Spleen (tissue), 11 donors: ENCODE measurements around the gene SEMA7A. TPM values are rescaled to one million over a fixed set of nuclear protein-coding genes. Genes with fewer than 3 reads are reported as not detected.

ENCODE experiments used
- DNase-seq: peaks from one replicate; pipeline ENCODE4 v3.0.0-alpha.2; 2020
- H3K27ac ChIP-seq, 8 donors: fragments of 200-600 bp; sonication (generic) in 7 of 8; 1 replicate in 4 of 8; 2 replicates in 4 of 8; pipeline versions ENCODE4 v1.5.0 to v1.8.0; 2016 to 2021; ENCODE audit warnings: inconsistent platforms in 4 of 8, mild to moderate bottlenecking in 4 of 8, moderate library complexity in 1 of 8
- H3K27me3 ChIP-seq, 7 donors: fragments of 200-600 bp; sonication (generic) in 6 of 7; replicated peaks in 1 of 7; 1 replicate in 4 of 7; 2 replicates in 3 of 7; pipeline versions ENCODE4 v1.5.0 to v1.8.0; 2016 to 2021; ENCODE audit warnings: inconsistent platforms in 3 of 7, mild to moderate bottlenecking in 1 of 7
- H3K36me3 ChIP-seq, 6 donors: fragments of 200-600 bp; sonication (generic) in 5 of 6; 1 replicate in 4 of 6; 2 replicates in 2 of 6; pipeline versions ENCODE4 v1.5.0 to v1.8.0; 2016 to 2021; ENCODE audit warnings: inconsistent platforms in 2 of 6
- H3K4me1 ChIP-seq, 6 donors: fragments of 200-600 bp; sonication (generic) in 5 of 6; 1 replicate in 3 of 6; 2 replicates in 3 of 6; pipeline versions ENCODE4 v1.5.0 to v1.8.0; 2016 to 2021; ENCODE audit warnings: inconsistent platforms in 3 of 6
- H3K4me3 ChIP-seq, 8 donors: fragments of 200-600 bp; sonication (generic) in 7 of 8; 1 replicate in 4 of 8; 2 replicates in 4 of 8; pipeline versions ENCODE4 v1.5.0 to v1.8.0; 2016 to 2021; ENCODE audit warnings: inconsistent platforms in 4 of 8, mild to moderate bottlenecking in 4 of 8, moderate library complexity in 2 of 8
- H3K9me3 ChIP-seq, 8 donors: fragments of 200-600 bp; sonication (generic) in 7 of 8; 1 replicate in 4 of 8; 2 replicates in 4 of 8; pipeline versions ENCODE4 v1.5.0 to v1.8.0; 2016 to 2021; ENCODE audit warnings: inconsistent platforms in 4 of 8
- POLR2A ChIP-seq, 3 donors: fragments of 450-650 bp; IDR thresholded peaks; one replicate each; pipeline ENCODE4 v1.5.1; 2017; ENCODE audit warnings: antibody characterized with exemption in 3 of 3, mild to moderate bottlenecking in 1 of 3
- POLR2AphosphoS5 ChIP-seq, 3 donors: sonication (generic); formaldehyde crosslinking; IDR thresholded peaks; one replicate each; pipeline ENCODE4 v1.5.1; 2017; ENCODE audit warnings: antibody characterized with exemption in 3 of 3
- WGBS, 5 donors: extraction: QIAGEN DNeasy Blood & Tissue Kit in 3 of 5; methylation state at CpG; one replicate each; pipeline versions ENCODE4 v1.1.5 to v1.1.7; 2013 to 2018; 5-methylcytosine and 5-hydroxymethylcytosine counted together
- intact Hi-C: fragments of 100-400 bp; cut with DNase I; formaldehyde crosslinking; loops from one replicate; pipeline ENCODE4 v1.15.0; 2023; ENCODE audit warnings: low total_unique reads
- polyA plus RNA-seq, 3 donors: library from polyadenylated mRNA; stranded (reverse); fragments of 200-250 nt; gene quantifications; one replicate each; pipeline ENCODE4 v1.2.1, GENCODE V29; 2013
- total RNA-seq, 7 donors: library from RNA; depleted of rRNA in 3 of 7; stranded (reverse); fragments of >200 nt in 3 of 7; fragmentation: NEBNext Ultra II Directional in 4 of 7; extraction: Animal tissue kit (Norgen Biotek cat#: 25700) in 4 of 7; gene quantifications; one replicate each; pipeline versions ENCODE4 v1.1.0 to v1.2.1, GENCODE V29; 2016 to 2021
- TF ChIP-seq, protein P1 (sequence below), 11 experiments: fragments of 200-600 bp in 7 of 11; fragments of 450-650 bp in 4 of 11; sonication (generic) in 4 of 11; IDR thresholded peaks in 8 of 11; conservative IDR thresholded peaks in 3 of 11; 1 replicate in 7 of 11; 2 replicates in 4 of 11; pipeline versions ENCODE4 v1.4.0 to v1.8.0; 2016 to 2021; ENCODE audit warnings: antibody characterized with exemption in 11 of 11, inconsistent platforms in 4 of 11, mild to moderate bottlenecking in 1 of 11
- donor health status: healthy with polysubstance abuse.
- donor health status: DM: no; HTN: no; CAD: no; lungs with moderate emphysema.
- donor health status: DM: no; HTN: no; CAD: no.
- donor health status: Bipolar disorder and iron deficiency.
- donor health status: healthy.
- donor health status: DM: no; HTN: no; CAD: no.
- donor health status: DM: yes; HTN: yes; CAD: no.

SEMA7A gene
- total and polyA plus RNA-seq, 10 donors, result 41.6 to 154 (median 127) TPM

DNA sequence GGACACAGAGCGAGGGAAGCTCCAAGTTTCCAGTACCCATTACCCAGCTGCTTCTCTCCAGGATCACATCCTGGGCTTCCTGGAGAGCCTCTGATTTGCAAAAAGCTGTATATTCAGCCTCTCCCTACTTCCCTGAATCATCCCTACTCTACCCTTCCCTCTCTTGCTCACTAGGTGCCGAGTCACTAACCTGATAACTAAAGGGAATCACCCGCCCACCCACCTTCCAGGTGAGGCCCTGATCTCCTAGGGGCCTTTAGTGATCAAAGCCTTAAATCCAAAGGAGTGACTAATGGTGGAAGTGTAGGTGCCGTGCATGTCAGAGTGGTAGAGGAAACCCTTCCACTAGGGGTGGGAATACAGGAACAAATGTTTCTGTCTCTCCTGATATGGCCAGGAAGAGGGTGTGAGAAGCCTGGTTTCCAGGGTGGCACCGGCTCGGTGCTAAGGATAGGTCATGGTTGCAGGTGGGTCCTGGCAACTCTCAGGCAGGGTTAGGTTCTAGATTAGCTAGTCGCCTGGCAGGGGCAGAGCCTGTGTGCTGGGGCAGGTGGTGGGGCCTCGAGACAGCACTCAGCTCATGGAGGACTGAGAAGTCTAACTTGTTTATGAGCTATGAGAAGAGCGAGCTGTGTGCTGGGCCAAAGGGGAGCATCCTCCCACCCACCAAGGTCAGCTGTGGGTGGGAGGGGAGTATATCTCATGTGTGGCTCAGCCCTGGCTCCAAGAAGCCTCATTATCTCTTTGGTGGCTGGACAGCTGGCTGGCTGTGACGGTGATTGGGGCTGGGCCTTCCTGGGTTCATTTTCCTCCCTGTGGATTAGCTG, 10.1 kb downstream of the SEMA7A start:
- TF ChIP-seq, protein P1, sequence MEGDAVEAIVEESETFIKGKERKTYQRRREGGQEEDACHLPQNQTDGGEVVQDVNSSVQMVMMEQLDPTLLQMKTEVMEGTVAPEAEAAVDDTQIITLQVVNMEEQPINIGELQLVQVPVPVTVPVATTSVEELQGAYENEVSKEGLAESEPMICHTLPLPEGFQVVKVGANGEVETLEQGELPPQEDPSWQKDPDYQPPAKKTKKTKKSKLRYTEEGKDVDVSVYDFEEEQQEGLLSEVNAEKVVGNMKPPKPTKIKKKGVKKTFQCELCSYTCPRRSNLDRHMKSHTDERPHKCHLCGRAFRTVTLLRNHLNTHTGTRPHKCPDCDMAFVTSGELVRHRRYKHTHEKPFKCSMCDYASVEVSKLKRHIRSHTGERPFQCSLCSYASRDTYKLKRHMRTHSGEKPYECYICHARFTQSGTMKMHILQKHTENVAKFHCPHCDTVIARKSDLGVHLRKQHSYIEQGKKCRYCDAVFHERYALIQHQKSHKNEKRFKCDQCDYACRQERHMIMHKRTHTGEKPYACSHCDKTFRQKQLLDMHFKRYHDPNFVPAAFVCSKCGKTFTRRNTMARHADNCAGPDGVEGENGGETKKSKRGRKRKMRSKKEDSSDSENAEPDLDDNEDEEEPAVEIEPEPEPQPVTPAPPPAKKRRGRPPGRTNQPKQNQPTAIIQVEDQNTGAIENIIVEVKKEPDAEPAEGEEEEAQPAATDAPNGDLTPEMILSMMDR (IDR thresholded peaks at IDR 0.05 in 8 of 11, conservative IDR thresholded peaks at IDR 0.05 in 3 of 11), result no peak
- TF ChIP-seq POLR2AphosphoS5 (IDR thresholded peaks at IDR 0.05) (peak; percentile 43 to 69 (median 67)), POLR2A (IDR thresholded peaks at IDR 0.05) (no peak)
- Histone ChIP-seq H3K4me1 (peaks cover 69 to 100% (median 99%) of the 10 kb centered on the region in 6 donors), H3K9me3 (no peaks in the 10 kb centered on the region), H3K4me3 (peak overlapping the region in 1 of 8 donors; percentile 21), H3K27ac (peak overlapping the region; percentile 66 to 97 (median 85)), H3K27me3 (no peaks in the 10 kb centered on the region), H3K36me3 (peaks cover 0 to 68% (median 0%) of the 10 kb centered on the region in 6 donors)
- DNase-seq, result no peak
- WGBS, 5 donors, result 48 to 93% (median 65%) methylated on average over 9 to 10 of the region's 10 CpGs
- intact Hi-C loops, result no loop called here

DNA sequence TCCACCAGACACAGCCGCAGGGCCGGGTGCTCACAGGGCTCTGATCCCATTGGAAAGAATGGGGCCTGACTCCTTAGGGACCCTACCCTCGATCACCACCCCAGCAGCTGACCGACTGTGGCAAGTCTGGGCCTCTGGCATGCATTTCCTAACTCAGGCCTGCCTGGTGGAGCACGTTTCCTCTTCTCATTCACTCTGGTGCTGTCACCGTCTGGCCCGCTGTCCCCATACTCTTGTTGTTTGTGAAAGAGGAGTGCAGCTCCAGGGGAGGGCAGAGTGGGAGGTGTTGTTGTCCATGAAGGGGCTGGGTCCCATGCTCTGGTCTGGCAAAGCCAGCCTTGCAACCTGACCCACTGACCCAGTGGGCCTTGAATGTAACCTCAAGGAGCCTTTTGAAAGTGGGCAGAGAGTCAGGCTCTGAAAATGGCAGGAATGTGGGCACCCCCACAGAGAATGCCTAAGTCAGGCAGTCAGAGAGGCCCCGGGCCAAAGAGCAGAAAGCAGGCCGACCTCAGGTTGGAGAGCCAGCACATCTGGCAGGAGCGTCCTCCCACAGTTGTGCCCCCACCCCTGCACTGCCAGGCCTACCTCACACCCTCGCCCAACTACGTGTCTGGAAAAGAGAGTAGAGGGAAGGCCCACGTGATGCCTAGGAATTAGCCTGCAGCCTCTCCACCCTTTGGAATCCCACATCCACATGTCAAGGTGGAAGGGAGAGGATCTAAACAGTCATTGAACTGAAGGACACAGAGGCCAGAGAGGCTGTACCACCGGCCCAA, 10.9 kb downstream of the SEMA7A start:
- Histone ChIP-seq H3K4me3 (peak overlapping the region in 1 of 8 donors; percentile 38), H3K27ac (peak overlapping the region; percentile 66 to 97 (median 85)), H3K27me3 (no peaks in the 10 kb centered on the region), H3K4me1 (peaks cover 61 to 100% (median 99%) of the 10 kb centered on the region in 6 donors), H3K36me3 (peaks cover 0 to 68% (median 4%) of the 10 kb centered on the region in 6 donors), H3K9me3 (no peaks in the 10 kb centered on the region)
- TF ChIP-seq, protein P1 (IDR thresholded peaks at IDR 0.05 in 8 of 11, conservative IDR thresholded peaks at IDR 0.05 in 3 of 11), result no peak
- peak; percentile 20 to 41 (median 26) for TF ChIP-seq POLR2AphosphoS5 (IDR thresholded peaks at IDR 0.05)
- 45 to 79% (median 49%) methylated on average over 7 to 14 of the region's 14 CpGs for WGBS, 5 donors
- peak; percentile 83 for DNase-seq
- intact Hi-C loops, result no loop called here

DNA sequence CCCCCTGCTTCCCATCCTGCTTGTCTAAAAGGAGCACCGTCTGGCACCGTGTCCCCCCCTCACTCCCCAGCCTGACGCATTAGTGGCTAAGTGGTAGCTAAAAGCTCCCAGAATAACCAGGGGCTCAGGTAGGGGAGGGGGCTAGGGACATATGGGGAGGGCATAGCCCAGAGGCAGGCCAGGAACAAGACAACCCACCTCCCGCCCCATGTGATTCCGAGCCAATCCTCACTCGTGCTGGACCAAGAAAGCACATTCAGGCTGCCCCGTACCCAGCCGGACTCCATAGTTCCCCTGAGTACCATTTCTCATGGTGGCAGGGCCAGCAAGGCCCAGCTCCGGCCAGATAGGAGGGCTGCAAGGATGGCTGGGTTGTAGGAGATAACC, 11.5 kb downstream of the SEMA7A start:
- Histone ChIP-seq H3K4me1 (peaks cover 58 to 100% (median 99%) of the 10 kb centered on the region in 6 donors), H3K9me3 (no peaks in the 10 kb centered on the region), H3K4me3 (peak overlapping the region in 1 of 8 donors; percentile 38), H3K27ac (peak overlapping the region; percentile 66 to 97 (median 85)), H3K27me3 (no peaks in the 10 kb centered on the region), H3K36me3 (peaks cover 0 to 68% (median 10%) of the 10 kb centered on the region in 6 donors)
- TF ChIP-seq POLR2AphosphoS5 (IDR thresholded peaks at IDR 0.05) (no peak), POLR2A (IDR thresholded peaks at IDR 0.05) (no peak)
- TF ChIP-seq, protein P1 (IDR thresholded peaks at IDR 0.05 in 8 of 11, conservative IDR thresholded peaks at IDR 0.05 in 3 of 11), result no peak
- intact Hi-C loops, result no loop called here
- 58 to 82% (median 59%) methylated on average over 8 to 9 of the region's 9 CpGs for WGBS, 5 donors
- no peak for DNase-seq
